GM19455 (cell line): ENCODE data around the gene FAM50B.

Experiments used
- ATAC-seq: cut with Tn5 transposase; IDR thresholded peaks from one replicate; pipeline ENCODE4 v1.9.1; 2021; ENCODE audit not compliant: unreplicated experiment

FAM50B gene, protein sequence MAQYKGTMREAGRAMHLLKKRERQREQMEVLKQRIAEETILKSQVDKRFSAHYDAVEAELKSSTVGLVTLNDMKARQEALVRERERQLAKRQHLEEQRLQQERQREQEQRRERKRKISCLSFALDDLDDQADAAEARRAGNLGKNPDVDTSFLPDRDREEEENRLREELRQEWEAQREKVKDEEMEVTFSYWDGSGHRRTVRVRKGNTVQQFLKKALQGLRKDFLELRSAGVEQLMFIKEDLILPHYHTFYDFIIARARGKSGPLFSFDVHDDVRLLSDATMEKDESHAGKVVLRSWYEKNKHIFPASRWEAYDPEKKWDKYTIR

DNA sequence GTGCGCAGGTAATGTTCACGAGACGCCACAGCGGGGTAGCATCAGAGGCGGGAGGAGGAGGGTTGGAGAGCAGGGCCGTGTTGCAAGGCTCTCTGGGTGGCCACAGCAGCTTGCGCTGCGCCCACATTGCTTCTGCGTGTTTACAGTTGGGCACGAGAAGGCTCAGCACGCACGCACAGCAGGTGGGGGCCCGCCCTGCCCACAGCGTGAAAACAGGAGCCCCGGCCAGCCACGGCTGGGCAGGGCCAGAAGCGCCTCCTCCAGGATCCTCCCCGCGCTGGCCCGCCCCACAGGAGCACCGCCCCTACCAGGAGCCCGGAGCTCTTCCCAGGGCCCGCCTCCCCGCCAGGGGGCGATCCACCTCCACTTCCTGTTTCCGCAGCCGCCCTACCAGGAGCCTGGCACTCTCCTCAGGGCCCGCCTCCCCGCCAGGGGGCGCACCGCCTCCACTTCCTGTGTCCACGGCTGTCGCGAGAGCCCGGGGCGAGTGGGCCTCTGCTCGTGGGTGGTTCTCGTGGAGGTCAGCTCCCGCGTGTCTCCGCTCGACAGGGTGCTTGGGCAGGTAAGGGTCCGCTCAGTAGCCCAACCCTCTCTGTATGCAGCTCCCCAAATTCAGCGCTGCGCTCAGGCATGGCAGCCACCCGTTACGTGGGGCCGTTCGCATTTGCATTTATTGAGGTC, at the start of gene FAM50B:
FAM50B (plus strand) TSS at position 449 of the 681 bp plus-strand sequence. CDS start 439 bp downstream, outside the sequence.
- peak; percentile 92 for ATAC-seq

DNA sequence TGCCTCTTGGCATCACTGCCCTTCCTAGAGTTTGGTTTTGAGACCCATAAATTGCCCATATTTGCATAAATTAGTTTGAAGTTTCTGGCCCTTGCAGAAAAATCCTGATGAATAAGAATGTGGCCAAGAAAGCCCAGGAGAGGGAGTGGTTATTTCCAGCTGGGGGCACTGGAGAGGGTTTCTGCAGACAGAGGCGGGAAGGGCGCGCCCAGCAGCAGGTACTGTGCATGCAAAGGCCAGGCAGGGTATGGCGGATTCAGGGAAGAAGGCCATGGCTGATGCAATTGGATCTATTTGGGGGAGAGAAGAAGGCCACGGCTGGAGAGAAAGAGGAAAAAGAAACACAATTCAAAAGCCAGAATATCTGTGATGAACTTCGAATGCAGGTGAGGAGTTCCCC, 49.5 kb upstream of the FAM50B start:
- no peak for ATAC-seq

DNA sequence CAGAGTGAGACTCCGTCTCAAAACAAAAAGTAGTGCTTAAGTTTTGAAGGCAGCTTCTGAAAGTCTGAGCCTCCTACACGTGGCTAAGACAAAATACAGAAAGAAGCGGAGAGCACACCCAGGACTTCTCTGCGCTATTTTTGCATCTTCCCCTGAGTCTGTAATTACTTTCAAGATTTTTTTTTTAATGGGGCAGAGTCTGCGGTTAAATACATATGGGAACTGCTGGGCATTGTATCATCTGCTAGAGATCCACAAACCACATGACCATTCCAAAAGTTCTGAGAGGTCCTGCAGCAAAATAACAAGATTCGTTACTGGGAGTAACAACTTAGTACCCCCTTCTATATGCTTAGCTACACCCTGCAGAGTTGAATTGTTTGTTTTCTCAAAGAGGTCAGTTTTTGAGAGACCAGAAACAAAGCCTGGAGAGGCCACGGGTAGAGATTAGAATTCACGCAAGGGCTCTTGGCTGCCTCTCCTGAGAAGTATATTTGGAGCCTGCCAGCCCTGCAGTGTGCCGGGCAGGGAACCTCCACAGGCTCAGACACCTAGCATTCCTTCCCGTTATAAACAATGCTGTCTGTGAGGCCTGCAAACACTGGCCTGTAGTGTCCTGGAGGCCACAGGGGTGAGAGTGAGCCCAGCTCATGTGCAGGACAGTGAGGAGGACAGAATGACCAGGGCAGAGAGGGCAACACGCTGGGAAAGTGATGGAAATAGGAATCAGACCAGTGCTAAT, 48.2 kb upstream of the FAM50B start:
- ATAC-seq, result no peak

DNA sequence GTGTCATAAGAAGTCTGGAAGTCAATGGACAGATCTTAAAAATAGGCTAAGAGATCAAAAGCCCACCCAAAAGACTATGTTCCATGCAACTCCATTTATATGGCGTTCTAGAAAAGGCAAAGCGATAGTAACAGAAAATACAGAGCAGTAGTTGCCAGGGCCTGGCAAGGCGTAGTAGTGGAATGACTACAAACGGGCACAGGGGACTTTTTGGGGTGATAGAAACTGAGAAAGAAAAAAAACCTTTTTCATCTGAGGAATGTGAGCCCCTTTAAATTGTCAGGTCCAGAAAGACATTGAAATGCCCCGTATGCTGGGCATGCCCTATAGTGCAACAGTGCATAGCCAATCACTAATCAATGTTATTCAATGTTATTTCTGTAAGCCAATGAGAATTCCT, 47.2 kb upstream of the FAM50B start:
- no peak for ATAC-seq

DNA sequence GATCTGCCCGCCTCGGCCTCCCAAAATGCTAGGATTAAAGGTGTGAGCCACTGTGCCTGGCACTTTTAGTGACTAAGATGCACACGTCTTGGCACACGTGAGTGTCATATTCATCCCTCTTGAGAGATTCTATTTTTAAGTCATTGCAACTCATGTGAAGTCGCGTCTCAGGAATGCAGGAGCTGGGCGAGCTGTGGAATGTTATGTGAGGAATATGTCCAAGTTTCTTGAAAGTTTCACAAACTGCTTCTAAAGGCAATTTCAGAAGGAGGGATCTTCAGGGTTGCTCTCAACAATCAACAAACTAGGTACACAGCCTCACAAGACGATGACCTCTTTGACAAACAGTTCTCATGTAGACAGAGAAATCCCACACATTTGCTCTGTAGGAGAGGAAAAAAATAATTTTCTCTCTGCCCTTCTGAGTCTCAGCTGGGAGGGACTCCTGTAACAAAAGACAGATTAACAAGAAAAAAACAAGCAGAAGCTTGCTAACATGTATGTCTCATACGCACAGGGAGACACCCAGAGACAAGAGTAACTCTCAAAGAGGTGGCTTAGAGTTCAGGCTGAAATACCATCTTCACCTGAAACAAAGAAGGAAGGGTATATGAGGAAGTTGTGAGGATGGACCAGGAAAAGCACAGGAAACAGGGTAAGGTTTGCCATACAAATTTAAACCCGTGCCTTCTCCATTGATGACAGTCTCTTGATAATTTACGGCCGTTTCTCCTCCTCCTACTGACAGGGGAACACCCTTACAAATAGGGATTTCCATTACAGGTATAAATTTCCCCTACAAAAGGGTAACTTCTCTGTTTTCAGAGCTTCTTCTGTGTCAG, 45.3 kb upstream of the FAM50B start:
- no peak for ATAC-seq

DNA sequence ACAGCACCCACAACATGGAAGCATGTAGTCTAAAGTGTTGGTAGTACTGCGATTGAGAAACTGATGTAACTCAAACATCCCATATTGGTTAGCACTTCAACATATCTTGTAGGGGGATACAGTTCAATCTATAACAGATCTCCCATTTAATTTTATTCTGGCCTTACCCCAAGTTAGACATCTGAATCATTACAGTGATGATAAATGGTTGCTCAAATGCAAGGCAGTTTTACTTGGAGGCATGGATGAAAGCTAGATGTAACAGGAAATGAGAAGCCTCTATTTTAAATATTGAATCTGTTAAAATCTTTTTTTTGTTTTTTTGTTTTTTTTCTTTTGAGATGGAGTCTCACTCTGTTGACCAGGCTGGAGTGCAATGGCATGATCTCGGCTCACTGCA, 44.2 kb upstream of the FAM50B start:
- no peak for ATAC-seq

DNA sequence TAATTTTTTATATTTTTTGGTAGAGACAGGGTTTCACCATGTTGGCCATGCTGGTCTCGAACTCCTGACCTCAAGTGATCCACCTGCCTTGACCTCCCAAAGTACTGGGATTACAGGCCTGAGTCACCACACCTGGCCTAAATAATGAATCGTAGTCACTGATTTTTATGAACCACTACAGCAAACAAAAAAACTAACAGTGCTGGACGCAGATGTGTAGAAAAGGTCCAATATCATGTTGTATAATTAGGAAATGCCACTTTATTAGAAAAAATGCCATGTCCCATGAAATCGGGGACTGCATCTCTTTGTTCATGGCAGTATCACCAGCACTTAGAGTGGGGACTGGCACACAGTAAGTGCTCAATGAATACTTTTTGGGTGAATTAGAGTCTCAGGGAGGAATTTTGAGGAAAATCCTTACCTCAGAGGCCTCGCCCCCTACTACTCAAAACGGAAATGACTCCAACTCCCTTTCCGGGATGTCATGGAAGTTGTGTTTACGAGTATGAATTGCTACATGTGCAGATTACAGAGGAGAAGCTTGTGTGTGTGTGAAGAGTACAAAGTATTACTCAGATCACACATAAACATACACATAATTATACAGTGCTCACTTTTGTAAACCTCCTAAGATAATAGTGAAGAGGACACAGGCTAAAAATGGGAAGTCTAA, 43.6 kb upstream of the FAM50B start:
- ATAC-seq, result no peak

DNA sequence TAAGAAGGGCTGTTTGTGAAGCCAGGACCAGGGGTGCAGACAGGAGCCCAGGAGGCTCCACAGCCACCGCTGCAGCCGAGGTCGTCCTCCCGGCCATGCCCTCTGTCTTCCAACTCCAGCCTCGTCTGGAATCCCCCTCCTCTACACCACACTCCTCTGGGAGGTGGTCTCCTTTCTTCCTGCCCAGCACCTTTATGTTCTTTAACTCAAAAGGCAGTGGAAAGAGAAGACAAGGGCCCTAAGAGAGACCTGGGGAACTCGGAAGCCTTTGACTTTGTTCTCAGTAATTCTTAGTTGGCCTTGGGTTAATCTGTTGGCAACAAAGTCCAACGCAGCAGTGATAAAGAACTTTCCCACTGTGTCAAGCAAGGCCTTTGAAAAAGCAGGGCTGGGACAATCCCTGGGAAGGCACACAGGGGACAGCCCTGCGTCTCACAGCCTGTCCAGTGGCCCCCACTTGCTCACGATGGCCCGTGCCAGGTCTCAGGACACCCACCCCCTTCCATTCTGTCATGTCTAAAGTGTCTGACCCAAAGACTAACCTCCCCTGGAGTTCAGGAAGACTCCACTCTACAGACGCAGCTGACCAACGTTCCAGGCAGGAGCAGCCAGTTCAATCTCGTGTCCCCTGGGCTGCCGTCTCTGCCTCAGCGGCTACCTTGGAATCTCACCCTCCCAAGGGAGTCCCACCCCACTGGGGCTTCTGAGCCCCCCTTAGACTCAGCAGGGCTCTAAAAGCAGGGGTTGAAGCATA, 42.8 kb upstream of the FAM50B start:
- no peak for ATAC-seq

DNA sequence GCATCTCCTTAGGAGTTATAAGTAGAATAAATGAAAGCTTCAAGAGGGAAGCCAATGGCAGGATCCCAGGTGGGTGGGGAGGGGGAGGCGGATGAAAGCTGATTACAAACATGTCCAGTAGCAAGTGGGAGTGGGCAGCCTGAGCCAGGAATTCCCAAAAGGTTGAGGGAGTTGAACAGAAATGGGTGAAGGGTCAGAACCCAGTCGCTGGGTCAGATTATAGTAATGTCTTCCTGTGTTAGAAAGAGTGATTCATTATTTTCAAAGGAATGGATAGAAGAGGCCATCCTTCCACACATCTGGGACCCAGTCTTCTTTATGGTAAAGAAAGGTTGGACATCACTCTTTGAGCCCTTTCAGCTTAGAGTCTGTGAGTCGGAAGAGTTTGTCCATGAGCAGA, 41.0 kb upstream of the FAM50B start:
- ATAC-seq, result no peak

DNA sequence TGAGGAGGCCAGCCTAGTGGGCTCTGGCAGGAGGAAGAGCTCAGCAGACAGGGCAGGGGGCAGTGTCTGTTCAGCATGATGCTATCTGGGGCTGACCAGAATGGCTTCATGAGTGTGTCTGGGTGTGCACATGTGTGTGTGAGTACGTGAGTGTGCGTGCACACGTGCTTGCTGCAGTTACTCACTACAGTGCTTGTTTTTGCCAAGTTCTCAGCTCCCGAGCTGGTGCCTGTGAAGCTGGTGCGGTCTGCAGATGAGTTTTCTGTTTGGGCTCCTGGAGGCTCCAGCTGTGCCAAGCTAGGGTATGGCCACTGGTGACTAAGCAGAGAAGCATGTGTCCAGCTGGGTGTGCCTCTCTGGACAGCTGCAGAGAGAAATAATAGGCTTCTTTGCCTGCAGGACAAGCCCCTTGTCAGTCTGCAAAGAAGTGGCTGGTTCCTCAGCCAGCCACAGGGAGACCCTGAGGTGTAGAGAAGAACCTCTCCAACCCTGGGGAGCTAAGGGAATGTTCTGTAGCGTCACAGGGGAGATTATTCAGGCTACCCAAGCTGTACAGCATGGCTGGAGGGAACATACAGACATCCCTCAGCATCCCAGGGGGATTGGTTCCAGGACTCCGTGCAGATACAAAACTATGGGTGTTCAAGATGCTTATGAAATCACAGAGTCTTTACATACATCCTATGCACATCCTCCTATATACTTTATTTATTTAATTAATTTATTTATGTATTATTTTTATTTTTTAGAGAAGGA, 40.2 kb upstream of the FAM50B start:
- ATAC-seq, result no peak

DNA sequence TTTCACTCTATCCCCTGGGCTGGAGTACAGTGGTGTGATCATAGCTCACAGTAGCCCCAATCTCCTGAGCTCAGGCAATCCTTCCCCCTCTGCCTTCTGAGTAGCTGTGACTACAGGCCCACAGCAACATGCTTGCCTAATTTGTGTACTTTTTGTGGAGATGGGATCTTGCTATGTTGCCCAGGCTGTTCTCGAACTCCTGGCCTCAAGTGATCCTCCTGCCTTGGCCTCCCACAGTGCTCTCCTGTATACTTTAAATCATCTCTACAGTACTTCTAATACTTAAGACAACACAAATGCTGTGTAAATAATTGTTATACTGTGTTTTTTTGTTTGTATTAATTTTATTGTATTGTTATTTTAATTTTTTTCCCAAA, 39.7 kb upstream of the FAM50B start:
- ATAC-seq, result no peak

DNA sequence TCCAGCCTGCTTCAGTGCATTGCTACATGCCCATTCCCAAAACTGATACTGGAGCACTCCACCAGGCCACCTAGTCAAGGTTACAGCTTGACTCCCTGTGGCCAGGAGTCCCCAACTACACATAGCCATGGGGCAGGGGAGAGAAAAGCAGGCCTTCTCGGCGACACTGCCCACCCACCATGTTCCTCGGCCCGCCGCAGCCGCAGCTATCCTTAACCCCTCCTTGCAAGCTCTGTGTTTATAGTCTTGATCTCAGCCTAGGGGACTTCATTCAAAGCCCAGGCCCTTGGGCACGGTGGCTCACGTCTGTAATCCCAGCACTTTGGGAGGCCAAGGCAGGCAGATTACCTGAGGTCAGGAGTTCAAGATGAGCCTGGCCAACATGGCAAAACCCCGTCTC, 39.2 kb upstream of the FAM50B start:
- no peak for ATAC-seq

DNA sequence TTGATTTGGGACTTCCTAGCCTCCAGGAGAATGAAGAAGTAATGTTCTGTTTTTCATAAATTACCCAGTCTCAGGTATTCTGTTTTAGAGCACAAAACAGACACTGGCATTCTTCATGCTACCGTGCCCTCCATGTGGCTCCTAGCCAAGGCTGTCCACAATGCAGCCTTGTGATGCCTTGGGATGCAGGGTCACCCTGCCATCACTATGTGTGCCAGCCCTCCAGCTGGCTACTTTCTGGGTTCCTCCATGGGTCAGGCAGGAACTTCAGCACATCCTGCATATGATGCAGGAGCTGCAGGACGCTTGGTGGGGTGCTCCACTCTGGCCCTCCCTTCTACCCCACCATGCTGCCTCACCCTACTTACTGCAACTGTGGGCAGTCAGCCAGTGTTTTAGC, 38.0 kb upstream of the FAM50B start:
- no peak for ATAC-seq

DNA sequence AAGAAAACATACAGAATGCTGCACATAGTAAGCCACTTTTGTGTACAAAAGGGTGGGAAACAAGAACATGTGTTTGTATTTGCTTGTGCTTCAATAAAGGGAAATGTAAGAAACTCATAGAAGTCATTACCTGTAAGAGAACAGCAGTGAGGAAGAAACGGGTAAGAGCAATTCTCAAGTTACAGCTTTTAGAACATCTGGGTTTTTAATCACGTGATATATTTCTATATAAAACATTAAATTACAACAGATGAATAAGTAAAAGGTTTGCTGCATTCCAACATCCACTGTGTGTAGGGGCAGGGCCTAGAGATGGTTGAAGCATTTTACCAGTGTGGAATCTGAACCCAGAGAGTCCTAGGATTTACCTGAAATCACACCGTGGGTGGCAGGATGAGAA, 36.6 kb upstream of the FAM50B start:
- no peak for ATAC-seq

DNA sequence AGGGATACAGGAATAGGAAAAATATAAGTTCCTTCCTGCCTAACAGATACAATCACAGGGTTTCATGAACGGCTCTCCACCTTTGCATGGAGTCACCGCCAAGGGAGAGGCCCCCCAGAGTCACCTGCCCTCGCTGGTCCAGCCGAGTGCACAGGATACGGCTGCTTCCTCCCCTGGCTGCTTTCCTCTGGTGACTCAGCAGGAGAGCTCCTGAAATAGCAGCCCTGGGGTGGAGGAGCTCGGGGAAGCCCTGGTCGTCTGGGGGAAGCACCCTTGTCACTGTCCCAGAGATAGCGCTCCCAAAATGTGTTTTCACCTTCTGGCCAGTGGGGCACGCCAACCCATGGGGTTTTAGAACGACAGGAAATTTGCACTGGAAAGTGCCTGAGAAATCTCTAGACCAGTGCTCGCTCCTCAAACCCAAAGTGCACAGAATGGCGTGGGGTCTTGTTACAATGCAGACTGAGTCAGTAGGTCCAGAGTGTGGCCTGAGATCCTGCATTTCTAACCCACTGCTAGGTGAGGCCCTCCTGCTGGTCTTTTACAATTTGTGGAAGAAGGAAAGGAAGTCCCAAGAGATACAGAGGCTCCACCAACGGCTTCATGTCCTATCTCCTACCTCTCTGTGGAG, 35.9 kb upstream of the FAM50B start:
- no peak for ATAC-seq

DNA sequence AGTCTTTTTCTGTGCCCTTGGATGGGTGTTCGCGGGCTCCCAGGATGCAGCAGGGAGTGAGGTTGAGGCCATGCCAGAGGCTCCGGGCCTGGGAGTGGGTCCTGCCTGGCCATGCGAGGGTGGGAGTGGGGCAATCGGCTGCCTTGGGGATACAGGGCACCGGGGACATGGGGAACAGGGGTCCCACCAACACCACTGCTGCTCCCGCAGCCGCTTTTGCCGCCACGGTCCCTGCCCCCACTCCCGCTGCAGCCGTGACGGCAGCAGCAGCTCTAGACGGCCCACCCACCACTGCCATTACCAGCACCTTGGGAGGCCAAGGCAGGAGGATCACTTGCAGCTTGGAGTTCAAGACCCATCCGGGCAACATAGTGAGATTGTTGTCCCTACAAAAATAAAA, 35.3 kb upstream of the FAM50B start:
- ATAC-seq, result no peak

DNA sequence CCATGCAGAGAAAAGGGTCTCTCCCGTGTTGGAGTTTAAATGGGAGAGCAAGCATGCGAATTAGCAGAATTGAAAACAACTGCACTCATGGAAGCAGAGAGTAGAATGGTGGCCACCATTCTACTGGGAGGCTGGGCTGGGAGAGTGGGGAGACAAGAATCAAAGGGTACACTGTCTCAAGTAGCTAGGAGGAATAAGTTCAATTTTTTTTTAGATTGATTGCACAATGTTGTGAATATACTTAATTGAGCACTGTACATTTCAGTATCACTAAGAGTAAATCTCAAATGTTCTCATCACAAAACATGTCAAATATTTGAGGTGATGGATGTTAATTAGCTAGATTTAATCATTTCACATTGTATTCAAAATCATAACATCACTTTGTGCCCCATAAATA, 34.6 kb upstream of the FAM50B start:
- ATAC-seq, result no peak

DNA sequence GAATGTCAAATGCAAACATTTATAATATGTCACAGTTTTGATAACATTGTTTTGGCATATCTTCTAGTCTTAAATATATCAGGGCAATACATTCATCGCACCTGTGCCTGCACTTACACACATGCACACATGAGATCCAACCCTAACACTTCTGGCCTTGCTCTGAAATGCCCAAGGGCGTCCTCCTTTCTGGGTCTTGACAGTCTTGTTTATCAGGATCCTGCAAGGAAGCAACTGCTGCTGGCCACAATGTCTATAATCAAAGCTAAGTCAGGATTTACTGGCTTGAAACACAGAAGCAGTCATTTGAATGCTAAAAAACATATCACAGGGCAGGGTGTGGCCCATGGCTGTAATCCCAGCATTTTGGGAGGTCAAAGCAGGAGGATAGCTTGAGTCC, 32.9 kb upstream of the FAM50B start:
- no peak for ATAC-seq
